Middle frontal gyrus (tissue), 1 donor: ENCODE measurements around the gene WDR73.
"Not testable (repeated sequence)": the region's sequence is repeated elsewhere in the genome, so short reads cannot be mapped to it uniquely, and the experiment has no call there.

ENCODE experiments used
- DNase-seq: peaks from one replicate; pipeline ENCODE4 v3.0.0-alpha.2; 2015; ENCODE audit warnings: low spot score; ENCODE audit errors: extremely low spot score

Gene WDR73

GRCh38 chr15:84658080-84658787 lies 4.2 kb upstream of the WDR73 start, which contains the start of gene NMB:
Gene NMB, minus strand, starts transcription at chr15:84658199. Its CDS starts 47 bp downstream, at chr15:84658152.
- DNase-seq: peak; percentile 22

GRCh38 chr15:84657748-84658079 lies 3.6 kb upstream of the WDR73 start:
- no peak for DNase-seq

- no peak for DNase-seq
Measured at GRCh38 chr15:84656972-84657371, 2.9 kb upstream of the WDR73 start.

GRCh38 chr15:84654689-84655453 lies 788 bp upstream of the WDR73 start:
- DNase-seq: peak; percentile 72

- no peak for DNase-seq
Measured at GRCh38 chr15:84653584-84653909, 536 bp downstream of the WDR73 start.

GRCh38 chr15:84649706-84650105 lies 4.4 kb downstream of the WDR73 start:
- no peak for DNase-seq

GRCh38 chr15:84648539-84648938 lies 5.5 kb downstream of the WDR73 start:
- DNase-seq: no peak

- no peak for DNase-seq
Measured at GRCh38 chr15:84647726-84648125, 6.4 kb downstream of the WDR73 start.

GRCh38 chr15:84645997-84646396 lies 8.1 kb downstream of the WDR73 start:
- DNase-seq: no peak

- DNase-seq: no peak
Measured at GRCh38 chr15:84645496-84645895, 8.6 kb downstream of the WDR73 start.

- DNase-seq: no peak
Measured at GRCh38 chr15:84643838-84644237, 10.2 kb downstream of the WDR73 start.

- DNase-seq: not testable (repeated sequence)
Measured at GRCh38 chr15:84642640-84643039, 11.4 kb downstream of the WDR73 start.

GRCh38 chr15:84641871-84642270 lies 12.2 kb downstream of the WDR73 start:
- DNase-seq: not testable (repeated sequence)

- no peak for DNase-seq
Measured at GRCh38 chr15:84638103-84638502, 16.0 kb downstream of the WDR73 start.

- DNase-seq: no peak
Measured at GRCh38 chr15:84634228-84634837, 19.8 kb downstream of the WDR73 start.

- no peak for DNase-seq
Measured at GRCh38 chr15:84633311-84634227, 20.5 kb downstream of the WDR73 start.

GRCh38 chr15:84631706-84632272 lies 22.3 kb downstream of the WDR73 start:
- DNase-seq: no peak

GRCh38 chr15:84629033-84629432 lies 25.1 kb downstream of the WDR73 start:
- no peak for DNase-seq

GRCh38 chr15:84625123-84625522 lies 29.0 kb downstream of the WDR73 start:
- no peak for DNase-seq

- no peak for DNase-seq
Measured at GRCh38 chr15:84624359-84624758, 29.7 kb downstream of the WDR73 start.

GRCh38 chr15:84621358-84621979 lies 32.6 kb downstream of the WDR73 start:
- DNase-seq: no peak
